Breast epithelium (tissue), 3 donors: ENCODE measurements around the gene HBEGF.

Experiments
- POLR2A ChIP-seq: fragments of 450-650 bp; IDR thresholded peaks from one replicate; pipeline ENCODE4 v1.6.1; 2016; ENCODE audit warnings: antibody characterized with exemption, mild to moderate bottlenecking, moderate library complexity
- POLR2AphosphoS5 ChIP-seq, 3 donors: sonication (generic); formaldehyde crosslinking; IDR thresholded peaks; one replicate each; pipeline ENCODE4 v1.6.1; 2017; ENCODE audit warnings: antibody characterized with exemption in 3 of 3
- TF ChIP-seq, protein P1 (sequence below), 3 donors: fragments of 450-650 bp; IDR thresholded peaks; one replicate each; pipeline ENCODE4 v1.5.1; 2016 to 2017; ENCODE audit warnings: antibody characterized with exemption in 3 of 3, mild to moderate bottlenecking in 3 of 3, moderate library complexity in 3 of 3

DNA sequence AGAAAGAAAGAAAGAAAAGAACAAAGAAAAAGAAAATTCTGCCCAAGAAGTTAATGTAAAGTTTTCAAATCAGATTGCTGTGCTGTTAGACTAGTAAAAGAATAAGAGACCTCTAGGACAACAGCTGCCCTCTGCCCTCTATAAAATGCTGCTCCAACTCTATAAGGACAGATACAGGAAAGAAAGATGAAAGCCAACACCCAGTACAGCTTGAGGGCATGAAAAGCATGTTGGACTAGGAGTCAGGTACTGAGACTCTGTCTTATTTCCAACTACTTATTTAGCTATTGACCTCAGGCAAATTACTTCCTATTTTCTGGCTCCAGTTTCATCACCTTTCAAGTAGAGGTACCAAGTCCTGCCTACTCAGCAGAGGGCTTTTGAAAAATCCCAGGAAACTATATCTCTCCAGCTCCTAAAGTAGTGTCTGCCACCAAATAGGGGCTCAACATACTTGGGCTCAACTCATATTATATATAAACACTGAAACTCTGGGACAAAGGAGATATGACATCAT lies 5.7 kb downstream of the HBEGF start:
- TF ChIP-seq, protein P1, sequence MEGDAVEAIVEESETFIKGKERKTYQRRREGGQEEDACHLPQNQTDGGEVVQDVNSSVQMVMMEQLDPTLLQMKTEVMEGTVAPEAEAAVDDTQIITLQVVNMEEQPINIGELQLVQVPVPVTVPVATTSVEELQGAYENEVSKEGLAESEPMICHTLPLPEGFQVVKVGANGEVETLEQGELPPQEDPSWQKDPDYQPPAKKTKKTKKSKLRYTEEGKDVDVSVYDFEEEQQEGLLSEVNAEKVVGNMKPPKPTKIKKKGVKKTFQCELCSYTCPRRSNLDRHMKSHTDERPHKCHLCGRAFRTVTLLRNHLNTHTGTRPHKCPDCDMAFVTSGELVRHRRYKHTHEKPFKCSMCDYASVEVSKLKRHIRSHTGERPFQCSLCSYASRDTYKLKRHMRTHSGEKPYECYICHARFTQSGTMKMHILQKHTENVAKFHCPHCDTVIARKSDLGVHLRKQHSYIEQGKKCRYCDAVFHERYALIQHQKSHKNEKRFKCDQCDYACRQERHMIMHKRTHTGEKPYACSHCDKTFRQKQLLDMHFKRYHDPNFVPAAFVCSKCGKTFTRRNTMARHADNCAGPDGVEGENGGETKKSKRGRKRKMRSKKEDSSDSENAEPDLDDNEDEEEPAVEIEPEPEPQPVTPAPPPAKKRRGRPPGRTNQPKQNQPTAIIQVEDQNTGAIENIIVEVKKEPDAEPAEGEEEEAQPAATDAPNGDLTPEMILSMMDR (IDR thresholded peaks at IDR 0.05): no peak
- TF ChIP-seq POLR2AphosphoS5 (IDR thresholded peaks at IDR 0.05) (no peak), POLR2A (no peak)
